Endothelial cell of umbilical vein (primary cell): ENCODE data around the gene MED29. TPM values are rescaled to one million over a fixed set of nuclear protein-coding genes. Genes with fewer than 3 reads are reported as not detected.
A peak's percentile ranks its signal among the peaks of the same experiment; 100 is the strongest.

ENCODE experiments used
- BruUV-seq: library from RNA; stranded (reverse); fragments of 400-500 nt; replicated peaks from 2 replicates; lab custom pipeline; 2021; lab: Mats Ljungman, UMichigan
- CTCF ChIA-PET: fragments of 300-600, 350-600 bp; sonication (Branson Sonifier 250); formaldehyde crosslinking; loops from one replicate; lab custom pipeline; 2021; ENCODE audit warnings: antibody characterized with exemption, inconsistent platforms; lab: Charles Lee
- POLR2A ChIA-PET: fragments of 300-600, 350-600 bp; sonication (Branson Sonifier 250); formaldehyde crosslinking; loops from one replicate; lab custom pipeline; 2021; ENCODE audit warnings: antibody characterized with exemption, inconsistent platforms; lab: Charles Lee
- DNase-seq: peaks from one replicate; pipeline ENCODE4 v3.0.0-alpha.2; 2011; ENCODE audit warnings: low read depth, low spot score
- FAIRE-seq: peaks from 2 replicates; lab custom pipeline; 2011; peaks lifted over from hg19 to GRCh38; lab: Jason Lieb, UNC
- H2AFZ ChIP-seq: 2 replicates; pipeline ENCODE4 v1.6.0; 2012; ENCODE audit warnings: low read depth, low read length, control low read depth, inconsistent platforms
- H3K27ac ChIP-seq: 2 replicates; pipeline ENCODE4 v1.5.1; 2011; ENCODE audit warnings: low read depth, mild to moderate bottlenecking, control low read depth, low read length, moderate library complexity; ENCODE audit not compliant: insufficient read depth
- H3K27me3 ChIP-seq, 2 experiments: 2 replicates each; pipeline versions ENCODE4 v1.6.0 to v1.6.1; 2011; ENCODE audit warnings: low read length in 2 of 2, mixed read lengths in 1 of 2; ENCODE audit not compliant: control insufficient read depth in 2 of 2, insufficient read depth in 2 of 2
- H3K36me3 ChIP-seq, 2 experiments: 2 replicates in 1 of 2; 3 replicates in 1 of 2; pipeline ENCODE4 v1.5.1; 2011; ENCODE audit warnings: low read length in 2 of 2, mild to moderate bottlenecking in 1 of 2, moderate library complexity in 1 of 2; ENCODE audit not compliant: control insufficient read depth in 2 of 2, insufficient read depth in 2 of 2; ENCODE audit errors: extremely low read depth in 1 of 2
- H3K4me1 ChIP-seq: 3 replicates; pipeline ENCODE4 v1.5.1; 2011; ENCODE audit warnings: mild to moderate bottlenecking, low read length; ENCODE audit not compliant: control insufficient read depth, insufficient read depth; ENCODE audit errors: extremely low read depth
- H3K4me2 ChIP-seq: 2 replicates; pipeline ENCODE4 v1.6.1; 2011; ENCODE audit warnings: low read length, control low read depth, mixed read lengths; ENCODE audit not compliant: insufficient read depth
- H3K4me3 ChIP-seq, 3 experiments: fragments of 200-600 bp in 1 of 3; sonication (generic), shearing (Covaris generic) in 1 of 3; replicated peaks in 1 of 3; 2 replicates each; pipeline ENCODE4 v1.5.1; 2011 to 2016; ENCODE audit warnings: control low read depth in 3 of 3, low read length in 3 of 3, mild to moderate bottlenecking in 2 of 3, inconsistent platforms in 1 of 3, low read depth in 1 of 3, moderate library complexity in 1 of 3; ENCODE audit not compliant: insufficient read depth in 1 of 3
- H3K79me2 ChIP-seq: 2 replicates; pipeline ENCODE4 v1.6.0; 2012; ENCODE audit warnings: low read length, inconsistent platforms; ENCODE audit not compliant: control insufficient read depth, insufficient read depth
- H3K9ac ChIP-seq: replicated peaks from 2 replicates; pipeline ENCODE3; 2011; ENCODE audit warnings: low read length, control low read depth; ENCODE audit not compliant: insufficient read depth; ENCODE audit errors: extremely low read depth
- H3K9me1 ChIP-seq: replicated peaks from 3 replicates; pipeline ENCODE4 v1.6.0; 2011; ENCODE audit warnings: mild to moderate bottlenecking, low read length; ENCODE audit not compliant: control insufficient read depth, insufficient read depth; ENCODE audit errors: extremely low read depth
- H3K9me3 ChIP-seq: replicated peaks from 2 replicates; pipeline ENCODE4 v1.5.1; 2012; ENCODE audit warnings: low read length, inconsistent platforms; ENCODE audit not compliant: control insufficient read depth, insufficient read depth
- H4K20me1 ChIP-seq: replicated peaks from 2 replicates; pipeline ENCODE3; 2011; ENCODE audit warnings: mild to moderate bottlenecking, low read length; ENCODE audit not compliant: control insufficient read depth, insufficient read depth; ENCODE audit errors: extremely low read depth
- CTCF ChIP-seq, 2 donors: IDR thresholded peaks; 1 replicate in 1 of 2; 2 replicates in 1 of 2; pipeline ENCODE4 v1.5.1; 2011; ENCODE audit warnings: low read length in 2 of 2, mild to moderate bottlenecking in 2 of 2, moderate library complexity in 2 of 2, control low read depth in 1 of 2, inconsistent platforms in 1 of 2, low read depth in 1 of 2; ENCODE audit not compliant: insufficient read depth in 1 of 2; ENCODE audit errors: extremely low read depth in 1 of 2
- EZH2 ChIP-seq: IDR thresholded peaks from 2 replicates; pipeline ENCODE4 v1.6.1; 2012; ENCODE audit warnings: borderline replicate concordance, low read depth, mild to moderate bottlenecking, moderate library complexity, low read length, inconsistent platforms; ENCODE audit not compliant: severe bottlenecking
- FOS ChIP-seq: IDR thresholded peaks from 2 replicates; pipeline ENCODE4 v1.6.1; 2011; ENCODE audit warnings: mild to moderate bottlenecking, low read length, moderate library complexity, borderline replicate concordance; ENCODE audit not compliant: insufficient read depth
- GATA2 ChIP-seq: IDR thresholded peaks from 2 replicates; pipeline ENCODE4 v1.7.0; 2011; ENCODE audit warnings: low read depth, mild to moderate bottlenecking, moderate library complexity, mixed read lengths, low read length; ENCODE audit not compliant: insufficient read length, insufficient read depth
- JUN ChIP-seq: IDR thresholded peaks from 2 replicates; pipeline ENCODE4 v1.6.1; 2011; ENCODE audit warnings: borderline replicate concordance, low read depth; ENCODE audit not compliant: insufficient read length, insufficient read depth
- MAX ChIP-seq: IDR thresholded peaks from 2 replicates; pipeline ENCODE4 v1.6.1; 2011; ENCODE audit not compliant: insufficient read depth, insufficient read length
- MYC ChIP-seq: IDR thresholded peaks from one replicate; pipeline ENCODE4 v1.6.1; 2011; ENCODE audit warnings: mild to moderate bottlenecking, low read depth, low read length
- POLR2A ChIP-seq: IDR thresholded peaks from 2 replicates; pipeline ENCODE4 v1.6.1; 2012; ENCODE audit warnings: low read depth, mild to moderate bottlenecking, control low read depth, low read length
- POLR2AphosphoS5 ChIP-seq: IDR thresholded peaks from 2 replicates; pipeline ENCODE4 v1.6.1; 2012; ENCODE audit warnings: low read depth, mild to moderate bottlenecking, control low read depth, low read length, moderate library complexity; ENCODE audit not compliant: insufficient read depth
- dilution Hi-C: fragments of 300-500 bp; cut with MboI; formaldehyde crosslinking; loops from one replicate; pipeline ENCODE4 v1.15.0; 2019; ENCODE audit warnings: low sequenced_read_pairs; ENCODE audit not compliant: extremely low pct_ligation_motif_present
- intact Hi-C: fragments of 100-400 bp; cut with micrococcal nuclease; formaldehyde crosslinking; loops from one replicate; pipeline ENCODE4 v1.10.0; 2022
- polyA plus RNA-seq, 4 experiments: library from polyadenylated mRNA; depleted of rRNA in 3 of 4; stranded (reverse) in 3 of 4; unstranded in 1 of 4; fragments of >200 nt; gene quantifications; 2 replicates each; pipeline versions ENCODE4 v1.2.1 to v1.2.3, GENCODE V29; 2011 to 2012; ENCODE audit warnings: missing spikeins in 1 of 4
- total RNA-seq: library from RNA; stranded (reverse); gene quantifications from 2 replicates; pipeline ENCODE4 v1.2.3, GENCODE V29; 2021

MED29 gene
- total and polyA plus RNA-seq, 2 donors (not counting 3 experiments of a cell fraction or from before 2014, with no cell fraction given) = 25.5 to 50.4 TPM

- Histone ChIP-seq H3K4me1 (peaks cover 17% of the 10 kb centered on the region), H3K9me3 (no peaks in the 10 kb centered on the region), H4K20me1 (no peaks in the 10 kb centered on the region), H3K27me3 (no peaks in the 10 kb centered on the region), H3K9me1 (no peaks in the 10 kb centered on the region), H3K4me2 (no peak overlapping the region), H3K4me3 (no peak overlapping the region), H3K9ac (peak overlapping the region; percentile 38), H3K79me2 (peaks cover 9% of the 10 kb centered on the region), H3K36me3 (peaks cover 12 to 19% of the 10 kb centered on the region in 2 experiments), H3K27ac (peak overlapping the region; percentile 57), H2AFZ (peak overlapping the region; percentile 14)
- DNase-seq (peak; percentile 86), FAIRE-seq (peak; percentile 72)
- TF ChIP-seq MYC (no peak), GATA2 (no peak), EZH2 (no peak), FOS (no peak), CTCF (IDR thresholded peaks at IDR 0.05; ENCODE audit: extremely low read depth in 1 of 2, insufficient read depth in 1 of 2, low read depth in 1 of 2, low read length in 2 of 2) (no peak), JUN (no peak), MAX (no peak), POLR2AphosphoS5 (no peak), POLR2A (no peak)
- dilution Hi-C loops (no loop called here), intact Hi-C loops (no loop called here)
- POLR2A ChIA-PET = interaction anchor here (1.7 to 2.5 kb wide), 2 partner anchors 7 to 15 kb away, joined by 8 to 10 read pairs; partner anchors contain the start of gene RPS16
- BruUV-seq = no TSS peak
- CTCF ChIA-PET = interaction anchor here (1.1 to 5.2 kb wide), 5 partner anchors 8 to 46 kb away, joined by 3 to 29 read pairs (median 3); partner anchors contain the start of gene PLEKHG2
These were observed 37.3 kb downstream of the MED29 start for GRCh38 chr19:39428283-39429112.
